ENCODE measurements around the gene LRIT1.

Gene LRIT1

GRCh38 chr10:84188815-84189214, 52.5 kb downstream of the LRIT1 start:
- Histone ChIP-seq H3K9me3 (ENCODE audit: low read length) (no peaks in the 10 kb centered on the region), H3K36me3 (ENCODE audit: insufficient read depth, low read length) (no peaks in the 10 kb centered on the region), H3K4me1 (ENCODE audit: insufficient read depth, low read length) (no peaks in the 10 kb centered on the region), H3K27me3 (ENCODE audit: insufficient read depth, low read length) (peaks cover 20% of the 10 kb centered on the region), H2AFZ (ENCODE audit: low read depth, low read length) (no peak overlapping the region), H3K4me3 (ENCODE audit: low read length) (no peak overlapping the region)

- Histone ChIP-seq H3K4me1 (ENCODE audit: insufficient read depth, low read length) (no peaks in the 10 kb centered on the region), H3K36me3 (ENCODE audit: insufficient read depth, low read length) (no peaks in the 10 kb centered on the region), H3K4me3 (ENCODE audit: low read length) (no peak overlapping the region), H3K27me3 (ENCODE audit: insufficient read depth, low read length) (peaks cover 2% of the 10 kb centered on the region), H2AFZ (ENCODE audit: low read depth, low read length) (no peak overlapping the region), H3K9me3 (ENCODE audit: low read length) (peaks cover 3% of the 10 kb centered on the region)
Observed at GRCh38 chr10:84185526-84186175, 55.7 kb downstream of the LRIT1 start.

GRCh38 chr10:84184517-84184916, 56.8 kb downstream of the LRIT1 start:
- H3K27me3 ChIP-seq (ENCODE audit: insufficient read depth, low read length), result peaks cover 2% of the 10 kb centered on the region
- no peaks in the 10 kb centered on the region for H3K36me3 ChIP-seq (ENCODE audit: insufficient read depth, low read length)
- no peak overlapping the region for H2AFZ ChIP-seq (ENCODE audit: low read depth, low read length)
- peaks cover 3% of the 10 kb centered on the region for H3K9me3 ChIP-seq (ENCODE audit: low read length)
- H3K4me3 ChIP-seq (ENCODE audit: low read length), result no peak overlapping the region
- peaks cover 1% of the 10 kb centered on the region for H3K4me1 ChIP-seq (ENCODE audit: insufficient read depth, low read length)

- Histone ChIP-seq H3K36me3 (ENCODE audit: insufficient read depth, low read length) (no peaks in the 10 kb centered on the region), H2AFZ (ENCODE audit: low read depth, low read length) (no peak overlapping the region), H3K4me3 (ENCODE audit: low read length) (no peak overlapping the region), H3K27me3 (ENCODE audit: insufficient read depth, low read length) (peaks cover 2% of the 10 kb centered on the region), H3K4me1 (ENCODE audit: insufficient read depth, low read length) (peaks cover 3% of the 10 kb centered on the region), H3K9me3 (ENCODE audit: low read length) (peaks cover 3% of the 10 kb centered on the region)
Observed at GRCh38 chr10:84181631-84182030, 59.7 kb downstream of the LRIT1 start.

All from neuron (in vitro differentiated cells).